NT2/D1 (cell line): ENCODE data around the gene IL24.

Source experiments
- YY1 ChIP-seq: IDR thresholded peaks from 2 replicates; pipeline ENCODE4 v1.6.1; 2011; ENCODE audit not compliant: insufficient read length, insufficient read depth
- ZNF274 ChIP-seq: IDR thresholded peaks from 2 replicates; pipeline ENCODE4 v1.6.1; 2011; ENCODE audit warnings: mild to moderate bottlenecking, low read depth, low read length

DNA sequence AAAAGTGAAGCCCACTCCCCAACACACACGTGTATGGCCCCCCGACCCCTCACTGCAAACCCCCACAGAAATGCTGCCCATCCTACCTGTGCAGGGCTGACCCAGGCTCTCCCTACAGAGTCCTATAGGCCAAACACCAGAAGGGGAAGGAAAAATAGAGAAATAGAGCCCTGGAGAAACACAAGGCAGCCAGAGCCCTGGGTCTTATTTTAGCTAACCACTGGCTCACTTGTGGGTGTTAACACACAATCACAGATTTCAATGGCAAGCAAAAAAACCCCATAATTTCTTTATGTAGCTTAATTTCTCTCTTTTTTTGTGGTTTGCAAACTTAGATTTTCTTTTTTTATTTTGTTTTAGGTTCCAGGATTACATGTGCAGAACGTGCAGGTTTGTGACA is 50.0 kb downstream of the IL24 start:
- TF ChIP-seq YY1 = no peak
- no peak for TF ChIP-seq ZNF274
